Ishikawa (cell line): ENCODE results near the gene SNX1.

Experiments used
- CEBPB ChIP-seq: IDR thresholded peaks from 2 replicates; pipeline ENCODE4 v1.6.1; 2012
- CREB1 ChIP-seq: IDR thresholded peaks from 2 replicates; pipeline ENCODE4 v1.6.1; 2012; ENCODE audit warnings: low read depth
- EP300 ChIP-seq: IDR thresholded peaks from 2 replicates; pipeline ENCODE4 v1.6.1; 2012; ENCODE audit warnings: borderline replicate concordance
- TF ChIP-seq, protein P1 (sequence below): IDR thresholded peaks from 2 replicates; pipeline ENCODE4 v1.6.1; 2012; ENCODE audit warnings: low read depth, mild to moderate bottlenecking

DNA sequence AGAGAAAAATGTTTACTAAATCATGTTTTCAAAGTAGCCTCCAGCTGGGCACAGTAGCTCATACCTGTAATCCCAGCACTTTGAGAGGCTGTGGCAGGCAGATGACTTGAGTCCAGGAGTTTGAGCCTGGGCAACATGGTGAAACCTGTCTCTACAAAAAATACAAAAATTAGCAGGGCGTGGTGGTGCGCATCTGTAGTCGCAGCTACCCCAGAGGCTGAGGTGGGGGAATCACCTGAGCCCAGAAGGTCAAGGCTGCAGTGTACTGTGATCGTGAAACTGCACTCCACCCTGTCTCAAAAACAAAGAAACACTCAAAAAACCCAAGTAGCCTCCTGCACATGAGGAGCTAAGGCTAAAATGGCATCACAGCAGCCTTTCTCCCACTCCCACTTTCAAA lies 68.7 kb downstream of the SNX1 start:
- TF ChIP-seq CREB1: no peak
- TF ChIP-seq, protein P1, sequence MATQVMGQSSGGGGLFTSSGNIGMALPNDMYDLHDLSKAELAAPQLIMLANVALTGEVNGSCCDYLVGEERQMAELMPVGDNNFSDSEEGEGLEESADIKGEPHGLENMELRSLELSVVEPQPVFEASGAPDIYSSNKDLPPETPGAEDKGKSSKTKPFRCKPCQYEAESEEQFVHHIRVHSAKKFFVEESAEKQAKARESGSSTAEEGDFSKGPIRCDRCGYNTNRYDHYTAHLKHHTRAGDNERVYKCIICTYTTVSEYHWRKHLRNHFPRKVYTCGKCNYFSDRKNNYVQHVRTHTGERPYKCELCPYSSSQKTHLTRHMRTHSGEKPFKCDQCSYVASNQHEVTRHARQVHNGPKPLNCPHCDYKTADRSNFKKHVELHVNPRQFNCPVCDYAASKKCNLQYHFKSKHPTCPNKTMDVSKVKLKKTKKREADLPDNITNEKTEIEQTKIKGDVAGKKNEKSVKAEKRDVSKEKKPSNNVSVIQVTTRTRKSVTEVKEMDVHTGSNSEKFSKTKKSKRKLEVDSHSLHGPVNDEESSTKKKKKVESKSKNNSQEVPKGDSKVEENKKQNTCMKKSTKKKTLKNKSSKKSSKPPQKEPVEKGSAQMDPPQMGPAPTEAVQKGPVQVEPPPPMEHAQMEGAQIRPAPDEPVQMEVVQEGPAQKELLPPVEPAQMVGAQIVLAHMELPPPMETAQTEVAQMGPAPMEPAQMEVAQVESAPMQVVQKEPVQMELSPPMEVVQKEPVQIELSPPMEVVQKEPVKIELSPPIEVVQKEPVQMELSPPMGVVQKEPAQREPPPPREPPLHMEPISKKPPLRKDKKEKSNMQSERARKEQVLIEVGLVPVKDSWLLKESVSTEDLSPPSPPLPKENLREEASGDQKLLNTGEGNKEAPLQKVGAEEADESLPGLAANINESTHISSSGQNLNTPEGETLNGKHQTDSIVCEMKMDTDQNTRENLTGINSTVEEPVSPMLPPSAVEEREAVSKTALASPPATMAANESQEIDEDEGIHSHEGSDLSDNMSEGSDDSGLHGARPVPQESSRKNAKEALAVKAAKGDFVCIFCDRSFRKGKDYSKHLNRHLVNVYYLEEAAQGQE: no peak
- TF ChIP-seq EP300: no peak
- no peak for TF ChIP-seq CEBPB
